GM12878 (cell line): ENCODE data around the gene SH2D5. TPM values are rescaled to one million over a fixed set of nuclear protein-coding genes. Genes with fewer than 3 reads are reported as not detected.

Experiments used
- ATAC-seq: fragments of 200-7000 bp; cut with Tn5 transposase; 3 replicates; pipeline ENCODE4 v1.9.1; 2020; ENCODE audit warnings: mild to moderate bottlenecking, moderate library complexity
- BruUV-seq: library from RNA; stranded (reverse); fragments of 400-500 nt; replicated peaks from 2 replicates; lab custom pipeline; 2021; lab: Mats Ljungman, UMichigan
- CTCF ChIA-PET: fragments of 300-600 bp; sonication (Branson Sonifier 250); formaldehyde crosslinking; extraction: SDS; loops from one replicate; lab custom pipeline; 2021; ENCODE audit warnings: inconsistent platforms; lab: Yijun Ruan, JAX
- POLR2A ChIA-PET: fragments of 350-600 bp; formaldehyde crosslinking; extraction: SDS; loops from one replicate; lab custom pipeline; 2021; ENCODE audit warnings: inconsistent platforms; lab: Charles Lee
- RAD21 ChIA-PET: fragments of 300-600 bp; sonication (Branson Sonifier 250); formaldehyde crosslinking; loops from one replicate; lab custom pipeline; 2023; ENCODE audit warnings: antibody characterized with exemption; ENCODE audit not compliant: unreplicated experiment; lab: Charles Lee
- SMC1A ChIA-PET: fragments of 300-600 bp; sonication (Branson Sonifier 250); formaldehyde crosslinking; loops from one replicate; lab custom pipeline; 2023; ENCODE audit not compliant: unreplicated experiment, uncharacterized antibody; lab: Charles Lee
- DNase-seq: peaks from one replicate; pipeline ENCODE4 v3.0.0-alpha.2; 2011; ENCODE audit warnings: low read depth, low spot score
- FAIRE-seq: peaks from 3 replicates; lab custom pipeline; 2011; peaks lifted over from hg19 to GRCh38; lab: Jason Lieb, UNC
- H2AFZ ChIP-seq: 2 replicates; pipeline ENCODE4 v1.6.0; 2011; ENCODE audit warnings: low read depth, low read length, control low read depth; ENCODE audit not compliant: control insufficient read depth
- H3K27ac ChIP-seq: 2 replicates; pipeline ENCODE4 v1.5.1; 2011; ENCODE audit warnings: control low read depth; ENCODE audit not compliant: control insufficient read depth, insufficient read depth
- H3K27me3 ChIP-seq, 2 experiments: replicated peaks in 1 of 2; 2 replicates each; pipeline versions ENCODE4 v1.6.0 to v1.6.1; 2011; ENCODE audit warnings: low read length in 1 of 2; ENCODE audit not compliant: control insufficient read depth in 2 of 2, insufficient read depth in 2 of 2
- H3K36me3 ChIP-seq, 2 experiments: 2 replicates each; pipeline ENCODE4 v1.5.1; 2011; ENCODE audit warnings: low read length in 1 of 2; ENCODE audit not compliant: control insufficient read depth in 2 of 2, insufficient read depth in 2 of 2
- H3K4me1 ChIP-seq: 2 replicates; pipeline ENCODE4 v1.6.1; 2011; ENCODE audit warnings: mild to moderate bottlenecking, low read length, moderate library complexity, mixed read lengths; ENCODE audit not compliant: control insufficient read depth, insufficient read depth
- H3K4me2 ChIP-seq: 2 replicates; pipeline ENCODE4 v1.6.0; 2011; ENCODE audit warnings: control low read depth; ENCODE audit not compliant: control insufficient read depth, insufficient read depth
- H3K4me3 ChIP-seq: fragments of 200-600 bp; sonication (generic); 2 replicates; pipeline ENCODE4 v1.5.1; 2016
- H3K79me2 ChIP-seq: 2 replicates; pipeline ENCODE4 v1.6.0; 2011; ENCODE audit warnings: low read length; ENCODE audit not compliant: control insufficient read depth, insufficient read depth
- H3K9ac ChIP-seq: 2 replicates; pipeline ENCODE4 v1.8.0; 2011; ENCODE audit warnings: low read length, control low read depth, mixed read lengths; ENCODE audit not compliant: control insufficient read depth, insufficient read depth
- H3K9me3 ChIP-seq: replicated peaks from 3 replicates; pipeline ENCODE4 v1.5.1; 2011; ENCODE audit warnings: mild to moderate bottlenecking, low read length; ENCODE audit not compliant: control insufficient read depth, insufficient read depth
- H4K20me1 ChIP-seq: 2 replicates; pipeline ENCODE4 v1.6.0; 2011; ENCODE audit not compliant: control insufficient read depth, insufficient read depth
- CBX5 ChIP-seq: sonication (generic); IDR thresholded peaks from 2 replicates; pipeline ENCODE4 v1.6.1; 2016; ENCODE audit warnings: low read depth, moderate library complexity, mild to moderate bottlenecking, inconsistent platforms
- CREB1 ChIP-seq: IDR thresholded peaks from 2 replicates; pipeline ENCODE4 v1.6.1; 2012; ENCODE audit warnings: low read depth, mild to moderate bottlenecking, inconsistent platforms
- DPF2 ChIP-seq: fragments of 450-650 bp; IDR thresholded peaks from 2 replicates; pipeline ENCODE4 v1.6.1; 2017; ENCODE audit warnings: mild to moderate bottlenecking
- EZH2 ChIP-seq: IDR thresholded peaks from 2 replicates; pipeline ENCODE4 v1.6.1; 2012; ENCODE audit warnings: low read depth, mild to moderate bottlenecking, control low read depth, inconsistent platforms, low read length, borderline replicate concordance; ENCODE audit not compliant: control insufficient read depth
- HDAC2 ChIP-seq: fragments of 200-600 bp; sonication (generic); IDR thresholded peaks from 2 replicates; pipeline ENCODE4 v1.6.1; 2017
- IRF4 ChIP-seq: IDR thresholded peaks from 2 replicates; pipeline ENCODE4 v1.6.1; 2011; ENCODE audit warnings: low read depth, low read length
- JUND ChIP-seq: IDR thresholded peaks from 2 replicates; pipeline ENCODE4 v1.6.1; 2012; ENCODE audit warnings: low read depth, mild to moderate bottlenecking, low read length, improper control_type of control experiment, moderate library complexity
- NFXL1 ChIP-seq: fragments of 450-650 bp; IDR thresholded peaks from 2 replicates; pipeline ENCODE4 v1.6.1; 2017; ENCODE audit warnings: antibody characterized with exemption, mild to moderate bottlenecking, borderline replicate concordance
- NFYA ChIP-seq: IDR thresholded peaks from 2 replicates; pipeline ENCODE4 v1.6.1; 2011; ENCODE audit warnings: low read depth, mild to moderate bottlenecking, low read length, improper control_type of control experiment, borderline replicate concordance
- PML ChIP-seq: IDR thresholded peaks from 2 replicates; pipeline ENCODE4 v1.6.1; 2012; ENCODE audit warnings: low read length, inconsistent platforms
- RBBP5 ChIP-seq: fragments of 200-600 bp; sonication (generic); conservative IDR thresholded peaks from 2 replicates; pipeline ENCODE4 v1.6.1; 2016
- SIN3A ChIP-seq: IDR thresholded peaks from 2 replicates; pipeline ENCODE4 v1.6.1; 2012; ENCODE audit warnings: low read depth, low read length, improper control_type of control experiment
- SMAD1 ChIP-seq: fragments of 450-650 bp; IDR thresholded peaks from 2 replicates; pipeline ENCODE4 v1.6.1; 2018; ENCODE audit warnings: mild to moderate bottlenecking, low read depth; ENCODE audit not compliant: partially characterized antibody
- WGBS: methylation state at CpG from one replicate; pipeline ENCODE4 v1.1.6; 2016; ENCODE audit warnings: low lambda C conversion rate; ENCODE audit not compliant: insufficient replicate concordance, insufficient coverage; ENCODE audit errors: missing lambda C conversion rate; 5-methylcytosine and 5-hydroxymethylcytosine counted together
- in situ Hi-C: fragments of 300-500 bp; cut with MboI; formaldehyde crosslinking; loops from 9 replicates; pipeline ENCODE4 v1.14.3; 2018; ENCODE audit warnings: mixed read lengths
- intact Hi-C: fragments of 100-400 bp; cut with micrococcal nuclease; formaldehyde crosslinking; loops from one replicate; pipeline ENCODE4 v1.14.2; 2022; ENCODE audit not compliant: unreplicated experiment
- polyA plus RNA-seq, 11 experiments: library from polyadenylated mRNA; depleted of rRNA in 4 of 11; unstranded in 6 of 11; stranded (reverse) in 5 of 11; fragments of >200 nt; fragmentation: Nextera tagmentation in 4 of 11; fragmentation: Illumina TruSeq in 1 of 11; extraction: Ambion mirVana in 4 of 11; extraction: Trizol in 1 of 11; gene quantifications; 1 replicate in 1 of 11; 2 replicates in 10 of 11; pipeline versions ENCODE4 v1.2.1 to v1.2.3, GENCODE V29; 2011 to 2016; ENCODE audit warnings: inconsistent platforms in 2 of 11, missing spikeins in 2 of 11, low read depth in 1 of 11
- total RNA-seq, 4 experiments: library from RNA; depleted of rRNA in 3 of 4; stranded (reverse); fragments of >200 nt in 3 of 4; fragmentation: Illumina TruSeq in 1 of 4; extraction: Trizol in 1 of 4; gene quantifications; 2 replicates each; pipeline versions ENCODE4 v1.2.1 to v1.2.3, GENCODE V29; 2013 to 2021
- TF ChIP-seq, protein P1 (sequence below): fragments of 450-650 bp; IDR thresholded peaks from 2 replicates; pipeline ENCODE4 v1.6.1; 2017; ENCODE audit warnings: mild to moderate bottlenecking, moderate library complexity
- TF ChIP-seq, protein P2 (sequence below): IDR thresholded peaks from 2 replicates; pipeline ENCODE4 v1.6.1; 2012; ENCODE audit warnings: low read depth, low read length, improper control_type of control experiment
- TF ChIP-seq, protein P3 (sequence below): IDR thresholded peaks from 2 replicates; pipeline ENCODE4 v1.6.1; 2011; ENCODE audit warnings: mild to moderate bottlenecking, low read depth, low read length, moderate library complexity; ENCODE audit not compliant: insufficient replicate concordance
- TF ChIP-seq, protein P4 (sequence below): fragments of 450-650 bp; IDR thresholded peaks from 2 replicates; pipeline ENCODE4 v1.6.1; 2017; ENCODE audit warnings: mild to moderate bottlenecking

Gene SH2D5
- total and polyA plus RNA-seq, 10 of the 15 experiments (the other 5 are each of a cell fraction or from before 2014, with no cell fraction given): 0.03 to 0.62 (median 0.20) TPM; not detected in 3

DNA sequence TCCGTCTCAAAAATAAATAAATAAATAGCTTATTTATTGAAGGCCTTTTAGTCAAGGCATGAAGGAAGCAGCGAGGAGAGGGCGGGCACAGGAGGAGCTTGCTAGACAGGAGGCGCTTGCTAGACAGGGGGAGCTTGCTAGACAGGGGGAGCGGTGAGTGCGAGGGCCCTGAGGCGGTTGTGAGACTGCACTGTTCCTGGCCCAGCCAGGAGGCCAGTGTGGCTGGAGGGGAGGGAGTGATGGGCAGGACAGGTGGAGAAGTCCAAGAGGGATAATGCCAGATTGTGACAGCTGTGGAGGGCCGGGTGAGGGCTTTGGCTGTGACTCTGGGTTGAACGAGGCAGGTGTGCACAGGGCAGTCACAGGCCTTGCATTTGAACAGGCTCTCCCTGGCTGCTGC, 32.9 kb downstream of the SH2D5 start:
- ChIA-PET RAD21 (interaction anchor here (1.1 to 1.2 kb wide), 2 partner anchors 288 to 669 kb away, joined by 3 read pairs; no protein-coding TSS in a partner anchor), CTCF (interaction anchor here (0.6 to 3.3 kb wide), 4 partner anchors 20 to 791 kb away, joined by 3 to 14 read pairs (median 7); partner anchors contain the start of gene SH2D5), POLR2A (no interaction called here), SMC1A (interaction anchor here (2.2 kb wide), 1 partner anchor 495 kb away, joined by 13 read pairs; no protein-coding TSS in a partner anchor)
- ATAC-seq: no peak
- H3K4me3 ChIP-seq: no peak overlapping the region
- WGBS: 68% methylated on average over 9 of the region's 9 CpGs
- H2AFZ ChIP-seq: no peak overlapping the region
- FAIRE-seq: no peak
- no peaks in the 10 kb centered on the region for H4K20me1 ChIP-seq
- in situ Hi-C loops: loop anchor here (5.0 kb wide), 1 partner anchor 493 kb away; no protein-coding TSS in a partner anchor
- H3K4me2 ChIP-seq: no peak overlapping the region
- no peaks in the 10 kb centered on the region for H3K79me2 ChIP-seq
- no TSS peak for BruUV-seq
- H3K27ac ChIP-seq: no peak overlapping the region
- DNase-seq: no peak
- H3K27me3 ChIP-seq: no peaks in the 10 kb centered on the region
- no peaks in the 10 kb centered on the region for H3K9me3 ChIP-seq
- intact Hi-C loops: loop anchor here (10.0 kb wide), 1 partner anchor 285 kb away; no protein-coding TSS in a partner anchor
- H3K9ac ChIP-seq: no peak overlapping the region
- no peaks in the 10 kb centered on the region for H3K36me3 ChIP-seq
- H3K4me1 ChIP-seq: peaks cover 6% of the 10 kb centered on the region
- TF ChIP-seq, protein P1, sequence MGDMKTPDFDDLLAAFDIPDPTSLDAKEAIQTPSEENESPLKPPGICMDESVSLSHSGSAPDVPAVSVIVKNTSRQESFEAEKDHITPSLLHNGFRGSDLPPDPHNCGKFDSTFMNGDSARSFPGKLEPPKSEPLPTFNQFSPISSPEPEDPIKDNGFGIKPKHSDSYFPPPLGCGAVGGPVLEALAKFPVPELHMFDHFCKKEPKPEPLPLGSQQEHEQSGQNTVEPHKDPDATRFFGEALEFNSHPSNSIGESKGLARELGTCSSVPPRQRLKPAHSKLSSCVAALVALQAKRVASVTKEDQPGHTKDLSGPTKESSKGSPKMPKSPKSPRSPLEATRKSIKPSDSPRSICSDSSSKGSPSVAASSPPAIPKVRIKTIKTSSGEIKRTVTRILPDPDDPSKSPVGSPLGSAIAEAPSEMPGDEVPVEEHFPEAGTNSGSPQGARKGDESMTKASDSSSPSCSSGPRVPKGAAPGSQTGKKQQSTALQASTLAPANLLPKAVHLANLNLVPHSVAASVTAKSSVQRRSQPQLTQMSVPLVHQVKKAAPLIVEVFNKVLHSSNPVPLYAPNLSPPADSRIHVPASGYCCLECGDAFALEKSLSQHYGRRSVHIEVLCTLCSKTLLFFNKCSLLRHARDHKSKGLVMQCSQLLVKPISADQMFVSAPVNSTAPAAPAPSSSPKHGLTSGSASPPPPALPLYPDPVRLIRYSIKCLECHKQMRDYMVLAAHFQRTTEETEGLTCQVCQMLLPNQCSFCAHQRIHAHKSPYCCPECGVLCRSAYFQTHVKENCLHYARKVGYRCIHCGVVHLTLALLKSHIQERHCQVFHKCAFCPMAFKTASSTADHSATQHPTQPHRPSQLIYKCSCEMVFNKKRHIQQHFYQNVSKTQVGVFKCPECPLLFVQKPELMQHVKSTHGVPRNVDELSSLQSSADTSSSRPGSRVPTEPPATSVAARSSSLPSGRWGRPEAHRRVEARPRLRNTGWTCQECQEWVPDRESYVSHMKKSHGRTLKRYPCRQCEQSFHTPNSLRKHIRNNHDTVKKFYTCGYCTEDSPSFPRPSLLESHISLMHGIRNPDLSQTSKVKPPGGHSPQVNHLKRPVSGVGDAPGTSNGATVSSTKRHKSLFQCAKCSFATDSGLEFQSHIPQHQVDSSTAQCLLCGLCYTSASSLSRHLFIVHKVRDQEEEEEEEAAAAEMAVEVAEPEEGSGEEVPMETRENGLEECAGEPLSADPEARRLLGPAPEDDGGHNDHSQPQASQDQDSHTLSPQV: no peak
- TF ChIP-seq, protein P2, sequence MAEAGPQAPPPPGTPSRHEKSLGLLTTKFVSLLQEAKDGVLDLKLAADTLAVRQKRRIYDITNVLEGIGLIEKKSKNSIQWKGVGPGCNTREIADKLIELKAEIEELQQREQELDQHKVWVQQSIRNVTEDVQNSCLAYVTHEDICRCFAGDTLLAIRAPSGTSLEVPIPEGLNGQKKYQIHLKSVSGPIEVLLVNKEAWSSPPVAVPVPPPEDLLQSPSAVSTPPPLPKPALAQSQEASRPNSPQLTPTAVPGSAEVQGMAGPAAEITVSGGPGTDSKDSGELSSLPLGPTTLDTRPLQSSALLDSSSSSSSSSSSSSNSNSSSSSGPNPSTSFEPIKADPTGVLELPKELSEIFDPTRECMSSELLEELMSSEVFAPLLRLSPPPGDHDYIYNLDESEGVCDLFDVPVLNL: no peak
- TF ChIP-seq PML (no peak), NFYA (no peak), SIN3A (no peak), HDAC2 (no peak), DPF2 (no peak), SMAD1 (no peak), JUND (no peak), RBBP5 (no peak), EZH2 (no peak), CBX5 (no peak), NFXL1 (no peak), CREB1 (no peak), IRF4 (no peak)
- TF ChIP-seq, protein P3, sequence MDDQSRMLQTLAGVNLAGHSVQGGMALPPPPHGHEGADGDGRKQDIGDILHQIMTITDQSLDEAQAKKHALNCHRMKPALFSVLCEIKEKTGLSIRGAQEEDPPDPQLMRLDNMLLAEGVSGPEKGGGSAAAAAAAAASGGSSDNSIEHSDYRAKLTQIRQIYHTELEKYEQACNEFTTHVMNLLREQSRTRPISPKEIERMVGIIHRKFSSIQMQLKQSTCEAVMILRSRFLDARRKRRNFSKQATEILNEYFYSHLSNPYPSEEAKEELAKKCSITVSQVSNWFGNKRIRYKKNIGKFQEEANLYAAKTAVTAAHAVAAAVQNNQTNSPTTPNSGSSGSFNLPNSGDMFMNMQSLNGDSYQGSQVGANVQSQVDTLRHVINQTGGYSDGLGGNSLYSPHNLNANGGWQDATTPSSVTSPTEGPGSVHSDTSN: no peak
- TF ChIP-seq, protein P4, sequence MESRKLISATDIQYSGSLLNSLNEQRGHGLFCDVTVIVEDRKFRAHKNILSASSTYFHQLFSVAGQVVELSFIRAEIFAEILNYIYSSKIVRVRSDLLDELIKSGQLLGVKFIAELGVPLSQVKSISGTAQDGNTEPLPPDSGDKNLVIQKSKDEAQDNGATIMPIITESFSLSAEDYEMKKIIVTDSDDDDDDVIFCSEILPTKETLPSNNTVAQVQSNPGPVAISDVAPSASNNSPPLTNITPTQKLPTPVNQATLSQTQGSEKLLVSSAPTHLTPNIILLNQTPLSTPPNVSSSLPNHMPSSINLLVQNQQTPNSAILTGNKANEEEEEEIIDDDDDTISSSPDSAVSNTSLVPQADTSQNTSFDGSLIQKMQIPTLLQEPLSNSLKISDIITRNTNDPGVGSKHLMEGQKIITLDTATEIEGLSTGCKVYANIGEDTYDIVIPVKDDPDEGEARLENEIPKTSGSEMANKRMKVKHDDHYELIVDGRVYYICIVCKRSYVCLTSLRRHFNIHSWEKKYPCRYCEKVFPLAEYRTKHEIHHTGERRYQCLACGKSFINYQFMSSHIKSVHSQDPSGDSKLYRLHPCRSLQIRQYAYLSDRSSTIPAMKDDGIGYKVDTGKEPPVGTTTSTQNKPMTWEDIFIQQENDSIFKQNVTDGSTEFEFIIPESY: no peak
